ENCODE measurements around the gene MORN1.

DNA sequence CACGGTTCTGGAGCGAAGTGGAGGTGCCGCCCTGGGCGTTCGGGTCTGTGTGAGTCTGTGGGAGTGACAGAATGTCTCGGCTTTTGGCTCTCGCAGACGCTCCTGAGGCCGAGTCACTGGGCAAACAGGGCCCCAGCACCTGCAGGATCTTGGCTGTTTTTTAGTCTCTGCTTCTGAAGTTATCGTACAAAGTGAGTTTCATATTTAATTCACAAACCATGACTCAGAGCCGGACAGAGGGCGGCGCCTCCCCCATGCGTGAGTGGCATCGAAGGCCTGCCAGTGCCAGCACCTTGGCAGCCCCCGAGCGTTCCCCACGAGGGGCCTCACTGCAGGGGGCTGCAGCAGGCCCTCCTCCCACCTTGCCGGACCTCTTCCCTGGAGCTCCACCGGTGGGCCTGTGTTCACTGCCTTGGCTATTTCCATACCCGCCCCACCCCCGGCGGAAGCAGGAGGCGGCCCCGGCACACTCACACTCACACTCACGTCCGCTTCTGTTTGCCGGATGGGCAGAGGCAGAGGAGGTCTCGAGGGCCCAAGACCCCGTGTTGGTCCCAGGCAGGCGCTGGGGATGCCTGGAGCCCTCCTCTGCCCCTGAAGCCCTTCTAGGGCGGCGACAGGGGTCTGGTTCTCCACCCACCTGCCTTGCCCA lies 56.3 kb downstream of the MORN1 start:
- TF ChIP-seq POLR2A (IDR thresholded peaks at IDR 0.05; ENCODE audit: low read length): no peak
- TF ChIP-seq GATA1 (IDR thresholded peaks at IDR 0.05; ENCODE audit: low read depth, low read length): no peak

All from erythroblast (primary cell).